Mesothelial cell of epicardium (in vitro differentiated cells): Measurements from ENCODE around the gene ARID3C. TPM values are rescaled to one million over a fixed set of nuclear protein-coding genes. Genes with fewer than 3 reads are reported as not detected.

Experiments used
- DNase-seq, 2 experiments: peaks; one replicate each; pipeline ENCODE4 v3.0.0; 2021; ENCODE audit warnings: low spot score in 2 of 2; ENCODE audit not compliant: unreplicated experiment in 2 of 2
- H3K27ac Mint-ChIP-seq: 2 replicates; pipeline ENCODE4 v1.8.0; 2021; ENCODE audit warnings: mixed read lengths
- H3K27me3 Mint-ChIP-seq: 2 replicates; pipeline ENCODE4 v1.8.0; 2021; ENCODE audit warnings: low read depth, mixed read lengths
- H3K36me3 Mint-ChIP-seq: 2 replicates; pipeline ENCODE4 v1.8.0; 2021; ENCODE audit warnings: mixed read lengths
- H3K4me1 Mint-ChIP-seq: 2 replicates; pipeline ENCODE4 v1.8.0; 2021; ENCODE audit warnings: mixed read lengths
- H3K4me3 Mint-ChIP-seq: 2 replicates; pipeline ENCODE4 v1.8.0; 2021; ENCODE audit warnings: mild to moderate bottlenecking, moderate library complexity, mixed read lengths
- H3K9me3 Mint-ChIP-seq: 2 replicates; pipeline ENCODE4 v1.8.0; 2021; ENCODE audit warnings: mixed read lengths
- CTCF ChIP-seq: fragments of 200-600 bp; sonication (generic); IDR thresholded peaks from one replicate; pipeline ENCODE4 v1.5.0; 2021; ENCODE audit warnings: antibody characterized with exemption; ENCODE audit not compliant: unreplicated experiment
- total RNA-seq: library from RNA; stranded (reverse); gene quantifications from 3 replicates; pipeline ENCODE4 v1.2.1, GENCODE V29; 2021

The ARID3C gene
- total RNA-seq, 1 donor from 2014 or later, result 0.80 TPM

GRCh38 chr9:34594177-34594576 lies 34.7 kb downstream of the ARID3C start:
- H3K4me3 Mint-ChIP-seq, result no peak overlapping the region
- H3K4me1 Mint-ChIP-seq, result peaks cover 13% of the 10 kb centered on the region
- DNase-seq, result no peak
- no peaks in the 10 kb centered on the region for H3K36me3 Mint-ChIP-seq
- peaks cover 72% of the 10 kb centered on the region for H3K27me3 Mint-ChIP-seq
- H3K9me3 Mint-ChIP-seq, result no peaks in the 10 kb centered on the region
- TF ChIP-seq CTCF, result no peak
- no peak overlapping the region for H3K27ac Mint-ChIP-seq

DNA sequence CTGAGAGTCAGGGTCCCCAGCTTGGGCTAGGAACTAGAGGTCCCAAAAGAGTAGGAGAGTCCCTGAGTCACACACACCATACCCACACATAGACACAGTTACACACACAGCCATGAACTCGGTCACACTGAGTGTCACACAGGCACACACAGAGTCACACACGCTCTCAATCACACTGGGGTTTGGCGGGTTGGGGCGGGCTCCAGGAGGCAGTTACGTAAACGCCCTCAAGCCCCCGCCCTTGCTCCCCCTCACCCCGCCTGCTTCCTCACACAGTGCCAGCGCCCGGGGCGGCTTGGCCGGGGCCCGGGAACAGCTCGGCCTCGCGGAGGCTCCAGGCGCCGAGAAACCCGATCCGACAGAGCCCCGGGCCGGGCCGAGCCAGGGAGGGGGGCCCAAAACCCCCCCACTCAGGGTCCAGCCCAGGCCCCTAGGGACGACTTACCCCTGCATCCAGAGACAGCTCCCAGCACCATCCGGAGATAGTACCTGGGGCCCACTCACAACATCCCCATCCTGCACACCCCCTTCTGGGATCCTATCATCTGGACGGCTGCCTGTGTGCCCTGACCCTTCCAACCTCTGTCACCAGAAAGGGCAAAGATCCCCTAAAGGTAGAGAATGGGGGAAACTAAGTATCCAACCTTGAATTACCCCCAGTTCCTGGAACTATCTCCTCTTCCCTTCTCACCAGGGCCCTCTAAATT lies 35.8 kb downstream of the ARID3C start:
- peaks cover 80% of the 10 kb centered on the region for H3K27me3 Mint-ChIP-seq
- no peaks in the 10 kb centered on the region for H3K9me3 Mint-ChIP-seq
- DNase-seq, result peak in 1 of 2 experiments; percentile 54
- no peaks in the 10 kb centered on the region for H3K36me3 Mint-ChIP-seq
- H3K4me3 Mint-ChIP-seq, result no peak overlapping the region
- no peak for TF ChIP-seq CTCF
- no peak overlapping the region for H3K27ac Mint-ChIP-seq
- H3K4me1 Mint-ChIP-seq, result peaks cover 22% of the 10 kb centered on the region

DNA sequence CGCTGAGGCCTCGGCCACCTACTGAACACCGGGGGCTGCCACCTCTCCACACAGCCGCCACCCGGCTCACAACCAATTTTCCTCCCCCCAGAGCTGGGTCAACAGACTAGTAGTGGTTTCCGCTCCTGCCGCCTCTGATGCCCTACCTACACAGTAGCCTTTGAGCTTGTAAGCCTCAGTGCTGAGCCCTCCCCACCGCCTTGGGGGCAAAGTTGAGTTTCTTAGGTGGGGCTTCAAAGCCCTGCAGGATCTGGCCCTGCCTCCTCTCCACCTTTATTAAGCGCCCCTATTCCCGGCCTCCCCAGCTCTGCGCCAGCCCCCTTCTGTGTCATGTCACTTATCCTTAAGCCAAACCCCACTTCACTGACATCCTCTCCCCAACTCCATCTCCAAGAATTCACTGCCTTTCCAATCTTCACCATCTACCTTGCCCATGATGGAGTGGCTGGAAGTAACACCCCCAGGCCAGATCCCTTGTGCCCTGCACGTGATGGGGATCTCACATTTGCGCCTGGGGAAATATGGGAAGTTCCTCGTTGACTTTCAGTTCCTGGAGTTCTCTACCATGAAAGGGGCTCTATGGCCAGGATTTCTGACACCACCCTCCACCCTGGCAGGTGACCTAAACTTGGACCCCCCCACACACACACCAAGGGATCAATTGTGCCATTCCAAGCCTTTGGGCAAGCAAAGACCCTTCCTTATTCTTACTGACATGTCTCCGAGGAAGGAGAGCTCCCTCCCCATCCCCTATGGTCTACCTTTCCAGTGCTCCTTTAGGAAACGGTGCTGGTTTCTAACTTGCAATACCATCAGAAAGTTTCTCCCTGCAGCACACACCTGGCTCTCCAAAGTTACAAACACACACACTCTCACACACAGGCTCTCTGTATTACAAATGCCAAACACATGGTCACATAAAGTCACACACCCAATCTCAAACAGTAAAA lies 36.7 kb downstream of the ARID3C start:
- peak overlapping the region; percentile 1 for H3K4me3 Mint-ChIP-seq
- no peak overlapping the region for H3K27ac Mint-ChIP-seq
- no peaks in the 10 kb centered on the region for H3K9me3 Mint-ChIP-seq

DNA sequence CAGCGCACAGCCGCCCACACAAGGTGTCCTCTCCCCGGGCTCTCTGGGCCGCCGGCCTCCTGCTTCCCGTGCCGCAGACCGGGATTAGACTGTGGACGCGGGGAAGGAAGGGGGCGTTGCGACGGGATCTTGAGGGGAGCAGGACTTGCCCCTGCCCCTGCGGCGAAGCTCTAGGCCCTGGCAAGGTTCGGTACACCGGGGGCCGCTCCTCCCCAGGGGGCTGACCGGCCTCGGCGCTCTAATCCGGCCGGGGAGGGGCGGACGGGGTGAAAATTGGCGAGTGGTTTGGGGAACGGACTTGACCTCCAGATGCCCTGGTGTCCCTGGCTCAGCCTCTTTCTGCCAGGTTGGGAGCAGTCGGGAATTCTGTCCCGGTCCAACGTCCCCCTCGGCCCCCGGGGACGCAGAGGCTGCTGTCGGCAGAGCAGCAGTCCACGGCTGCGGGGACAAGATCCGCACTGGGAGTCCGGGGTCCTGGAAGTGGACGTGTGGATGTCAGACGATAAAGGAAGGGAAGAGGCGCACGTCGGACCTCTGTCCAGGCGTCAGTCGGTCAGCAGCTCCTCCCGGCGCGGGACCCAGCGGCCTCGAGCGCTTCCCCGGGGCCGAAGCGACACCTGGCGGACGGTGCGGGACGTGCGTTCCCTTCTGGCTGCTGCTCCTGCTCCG lies 37.5 kb downstream of the ARID3C start:
- peak; percentile 94 for TF ChIP-seq CTCF
- H3K4me1 Mint-ChIP-seq, result peaks cover 28% of the 10 kb centered on the region
- H3K27ac Mint-ChIP-seq, result no peak overlapping the region
- peak; percentile 76 to 94 for DNase-seq
- peak overlapping the region; percentile 76 for H3K4me3 Mint-ChIP-seq
- no peaks in the 10 kb centered on the region for H3K36me3 Mint-ChIP-seq
- no peaks in the 10 kb centered on the region for H3K9me3 Mint-ChIP-seq
- H3K27me3 Mint-ChIP-seq, result peaks cover 81% of the 10 kb centered on the region

More for the DNA sequence above, 36.7 kb downstream of the ARID3C start:
- no peak for DNase-seq
- Mint-ChIP-seq H3K36me3 (no peaks in the 10 kb centered on the region), H3K4me1 (peaks cover 22% of the 10 kb centered on the region), H3K27me3 (peaks cover 80% of the 10 kb centered on the region)
- peak; percentile 2 for TF ChIP-seq CTCF

GRCh38 chr9:34590381-34591247 lies 38.3 kb downstream of the ARID3C start:
- peak in 1 of 2 experiments; percentile 48 for DNase-seq
- H3K9me3 Mint-ChIP-seq, result no peaks in the 10 kb centered on the region

More at GRCh38 chr9:34590381-34591247, 38.3 kb downstream of the ARID3C start:
- H3K27ac Mint-ChIP-seq, result peak overlapping the region; percentile 36
- H3K4me3 Mint-ChIP-seq, result peak overlapping the region; percentile 76
- TF ChIP-seq CTCF, result no peak
- H3K36me3 Mint-ChIP-seq, result no peaks in the 10 kb centered on the region
- H3K27me3 Mint-ChIP-seq, result peaks cover 83% of the 10 kb centered on the region
- H3K4me1 Mint-ChIP-seq, result peaks cover 36% of the 10 kb centered on the region
